Measurements from ENCODE around the gene TMEM154.

The TMEM154 gene

GRCh38 chr4:152672206-152673092 is 7.3 kb downstream of the TMEM154 start:
- TF ChIP-seq FEZF1 (tag by site-specific recombination; IDR thresholded peaks at IDR 0.05) = peak; percentile 65
- no peak for TF ChIP-seq ZNF157 (tag by site-specific recombination; IDR thresholded peaks at IDR 0.05)
- no peaks in the 10 kb centered on the region for H3K4me1 ChIP-seq (ENCODE audit: control insufficient read depth, insufficient read depth, low read length)
- H3K27ac ChIP-seq (ENCODE audit: extremely low read depth, low read depth, low read length) = no peak overlapping the region
- H3K36me3 ChIP-seq (ENCODE audit: control insufficient read depth in 2 of 2, insufficient read depth in 1 of 2, low read length in 2 of 2) = no peaks in the 10 kb centered on the region
- H3K9me3 ChIP-seq (ENCODE audit: control insufficient read depth, insufficient read depth, low read depth, low read length) = no peaks in the 10 kb centered on the region
- no peak overlapping the region for H3K4me3 ChIP-seq (ENCODE audit: low read depth, low read length)
- ChIA-PET POLR2A (no interaction called here), CTCF (interaction anchor here (0.7 to 1.2 kb wide), 2 partner anchors 172 to 626 kb away, joined by 3 to 4 read pairs; no protein-coding TSS in a partner anchor)

- no peaks in the 10 kb centered on the region for H3K9me3 ChIP-seq (ENCODE audit: control insufficient read depth, insufficient read depth, low read depth, low read length)
- ChIA-PET POLR2A (no interaction called here), CTCF (no interaction called here)
- no peaks in the 10 kb centered on the region for H3K36me3 ChIP-seq (ENCODE audit: control insufficient read depth in 2 of 2, insufficient read depth in 1 of 2, low read length in 2 of 2)
- no peak for TF ChIP-seq ZNF654 (tag by site-specific recombination; IDR thresholded peaks at IDR 0.05; ENCODE audit: low read depth)
- no peak for TF ChIP-seq KLF7 (tag by site-specific recombination; IDR thresholded peaks at IDR 0.05; ENCODE audit: borderline replicate concordance)
- no peak for TF ChIP-seq ZNF341 (tag by site-specific recombination; IDR thresholded peaks at IDR 0.05; ENCODE audit: low read depth)
- no peak for TF ChIP-seq ZIC2 (tag by site-specific recombination; IDR thresholded peaks at IDR 0.05)
- TF ChIP-seq ZBTB1 (tag by site-specific recombination; IDR thresholded peaks at IDR 0.05) = no peak
- TF ChIP-seq HOXD13 (CRISPR knock-in tag; IDR thresholded peaks at IDR 0.05; ENCODE audit: borderline replicate concordance) = no peak
- H3K4me1 ChIP-seq (ENCODE audit: control insufficient read depth, insufficient read depth, low read length) = no peaks in the 10 kb centered on the region
- H3K4me3 ChIP-seq (ENCODE audit: low read depth, low read length) = no peak overlapping the region
- no peak overlapping the region for H3K27ac ChIP-seq (ENCODE audit: extremely low read depth, low read depth, low read length)
These were observed 11.3 kb downstream of the TMEM154 start for GRCh38 chr4:152668338-152668964.

- H3K4me1 ChIP-seq (ENCODE audit: control insufficient read depth, insufficient read depth, low read length) = no peaks in the 10 kb centered on the region
- POLR2A ChIA-PET = no interaction called here
- H3K27ac ChIP-seq (ENCODE audit: extremely low read depth, low read depth, low read length) = no peak overlapping the region
- no peaks in the 10 kb centered on the region for H3K36me3 ChIP-seq (ENCODE audit: control insufficient read depth in 2 of 2, insufficient read depth in 1 of 2, low read length in 2 of 2)
- H3K9me3 ChIP-seq (ENCODE audit: control insufficient read depth, insufficient read depth, low read depth, low read length) = no peaks in the 10 kb centered on the region
- CTCF ChIA-PET = no interaction called here
- no peak overlapping the region for H3K4me3 ChIP-seq (ENCODE audit: low read depth, low read length)
- TF ChIP-seq ZNF280D (tag by site-specific recombination; IDR thresholded peaks at IDR 0.05) (no peak), ZNF311 (tag by site-specific recombination; IDR thresholded peaks at IDR 0.05; ENCODE audit: borderline replicate concordance) (no peak), TSHZ1 (tag by site-specific recombination; IDR thresholded peaks at IDR 0.05; ENCODE audit: borderline replicate concordance) (no peak), HOXA7 (CRISPR knock-in tag; IDR thresholded peaks at IDR 0.05; ENCODE audit: borderline replicate concordance) (no peak), GLIS1 (tag by site-specific recombination; IDR thresholded peaks at IDR 0.05) (no peak), ZNF777 (tag by site-specific recombination; IDR thresholded peaks at IDR 0.05; ENCODE audit: borderline replicate concordance) (no peak), SP3 (tag by site-specific recombination; IDR thresholded peaks at IDR 0.05) (no peak), RBAK (tag by site-specific recombination; IDR thresholded peaks at IDR 0.05) (no peak), ZNF335 (tag by site-specific recombination; conservative IDR thresholded peaks at IDR 0.05) (no peak), YY2 (tag by site-specific recombination; IDR thresholded peaks at IDR 0.05) (no peak), ZNF791 (tag by site-specific recombination; IDR thresholded peaks at IDR 0.05) (no peak), ZNF354C (tag by site-specific recombination; IDR thresholded peaks at IDR 0.05; ENCODE audit: borderline replicate concordance, low read depth) (no peak), ZNF10 (tag by site-specific recombination; IDR thresholded peaks at IDR 0.05) (no peak), ZNF555 (tag by site-specific recombination; conservative IDR thresholded peaks at IDR 0.05) (no peak), ZNF792 (tag by site-specific recombination; IDR thresholded peaks at IDR 0.05) (no peak), ZBTB17 (tag by site-specific recombination; IDR thresholded peaks at IDR 0.05) (no peak)
These were observed 12.0 kb downstream of the TMEM154 start for GRCh38 chr4:152667781-152668180.
